Liver (tissue), 9 donors: ENCODE data around the gene POU4F1. TPM values are rescaled to one million over a fixed set of nuclear protein-coding genes. Genes with fewer than 3 reads are reported as not detected.

Source experiments
- DNase-seq: peaks from one replicate; pipeline ENCODE4 v3.0.0-alpha.2; 2017; ENCODE audit warnings: low spot score
- H3K27ac ChIP-seq, 2 donors: one replicate each; pipeline ENCODE4 v1.7.0; 2013; ENCODE audit warnings: inconsistent platforms in 2 of 2, low read length in 2 of 2, control low read depth in 1 of 2, low read depth in 1 of 2, mild to moderate bottlenecking in 1 of 2
- H3K27me3 ChIP-seq, 4 donors: one replicate each; pipeline versions ENCODE4 v1.6.1 to v1.7.0; 2013; ENCODE audit warnings: low read length in 3 of 4, inconsistent platforms in 1 of 4, mild to moderate bottlenecking in 1 of 4, moderate library complexity in 1 of 4; ENCODE audit not compliant: control insufficient read depth in 4 of 4, insufficient read depth in 4 of 4
- H3K36me3 ChIP-seq, 4 donors: one replicate each; pipeline versions ENCODE4 v1.6.1 to v1.7.0; 2013; ENCODE audit warnings: low read length in 3 of 4, mild to moderate bottlenecking in 3 of 4, low read depth in 1 of 4, moderate library complexity in 1 of 4; ENCODE audit not compliant: control insufficient read depth in 4 of 4, insufficient read depth in 3 of 4
- H3K4me1 ChIP-seq, 4 donors: one replicate each; pipeline versions ENCODE4 v1.6.1 to v1.7.0; 2013; ENCODE audit warnings: low read length in 3 of 4, mild to moderate bottlenecking in 3 of 4, moderate library complexity in 1 of 4; ENCODE audit not compliant: control insufficient read depth in 4 of 4, insufficient read depth in 4 of 4
- H3K4me3 ChIP-seq, 3 donors: one replicate each; pipeline versions ENCODE4 v1.6.1 to v1.7.0; 2013; ENCODE audit warnings: low read length in 3 of 3, control low read depth in 1 of 3, low read depth in 1 of 3, mild to moderate bottlenecking in 1 of 3
- H3K9ac ChIP-seq, 2 donors: one replicate each; pipeline ENCODE4 v1.7.0; 2013; ENCODE audit warnings: low read length in 2 of 2, mild to moderate bottlenecking in 2 of 2, moderate library complexity in 2 of 2, control low read depth in 1 of 2, low read depth in 1 of 2
- H3K9me3 ChIP-seq, 4 donors: one replicate each; pipeline versions ENCODE4 v1.6.1 to v1.7.0; 2013; ENCODE audit warnings: low read length in 3 of 4; ENCODE audit not compliant: control insufficient read depth in 4 of 4
- ATF3 ChIP-seq: IDR thresholded peaks from 2 replicates; pipeline ENCODE4 v1.6.1; 2016; ENCODE audit warnings: antibody characterized with exemption
- CTCF ChIP-seq: fragments of 150-350 bp; IDR thresholded peaks from 2 replicates; pipeline ENCODE4 v1.5.1; 2017; ENCODE audit warnings: improper control_type of control experiment, low read depth, low read length; ENCODE audit not compliant: missing input control
- EGR1 ChIP-seq, 2 donors: IDR thresholded peaks; 2 replicates each; pipeline ENCODE4 v1.6.1; 2016 to 2018; ENCODE audit warnings: antibody characterized with exemption in 2 of 2, low read depth in 2 of 2
- FOXA1 ChIP-seq: IDR thresholded peaks from 2 replicates; pipeline ENCODE4 v1.6.1; 2016; ENCODE audit warnings: antibody characterized with exemption
- FOXA2 ChIP-seq: IDR thresholded peaks from 2 replicates; pipeline ENCODE4 v1.6.1; 2016; ENCODE audit warnings: antibody characterized with exemption
- GABPA ChIP-seq, 2 donors: IDR thresholded peaks in 1 of 2; conservative IDR thresholded peaks in 1 of 2; 2 replicates each; pipeline ENCODE4 v1.6.1; 2016; ENCODE audit warnings: antibody characterized with exemption in 2 of 2, mild to moderate bottlenecking in 1 of 2, moderate library complexity in 1 of 2
- HNF4A ChIP-seq, 2 donors: conservative IDR thresholded peaks; 2 replicates each; pipeline ENCODE4 v1.6.1; 2016; ENCODE audit warnings: antibody characterized with exemption in 2 of 2, mild to moderate bottlenecking in 2 of 2
- HNF4G ChIP-seq: IDR thresholded peaks from 2 replicates; pipeline ENCODE4 v1.6.1; 2016; ENCODE audit warnings: antibody characterized with exemption
- JUND ChIP-seq, 2 donors: IDR thresholded peaks; 2 replicates each; pipeline ENCODE4 v1.6.1; 2016; ENCODE audit warnings: antibody characterized with exemption in 2 of 2
- MAX ChIP-seq: IDR thresholded peaks from 2 replicates; pipeline ENCODE4 v1.6.1; 2016; ENCODE audit warnings: antibody characterized with exemption
- NR2F2 ChIP-seq: IDR thresholded peaks from 2 replicates; pipeline ENCODE4 v1.6.1; 2016; ENCODE audit warnings: antibody characterized with exemption
- RAD21 ChIP-seq, 2 donors: IDR thresholded peaks; 2 replicates each; pipeline ENCODE4 v1.6.1; 2016; ENCODE audit warnings: antibody characterized with exemption in 2 of 2, mild to moderate bottlenecking in 2 of 2
- REST ChIP-seq: IDR thresholded peaks from 2 replicates; pipeline ENCODE4 v1.6.1; 2016; ENCODE audit warnings: antibody characterized with exemption, mild to moderate bottlenecking
- RXRA ChIP-seq, 2 donors: IDR thresholded peaks; 2 replicates each; pipeline ENCODE4 v1.6.1; 2017 to 2018; ENCODE audit warnings: antibody characterized with exemption in 2 of 2, mild to moderate bottlenecking in 1 of 2
- SP1 ChIP-seq: IDR thresholded peaks from 2 replicates; pipeline ENCODE4 v1.6.1; 2018; ENCODE audit warnings: antibody characterized with exemption, mild to moderate bottlenecking
- TAF1 ChIP-seq: conservative IDR thresholded peaks from 2 replicates; pipeline ENCODE4 v1.6.1; 2016; ENCODE audit warnings: antibody characterized with exemption, mild to moderate bottlenecking
- YY1 ChIP-seq: IDR thresholded peaks from 2 replicates; pipeline ENCODE4 v1.6.1; 2016; ENCODE audit warnings: antibody characterized with exemption, mild to moderate bottlenecking
- ZBTB33 ChIP-seq: IDR thresholded peaks from 2 replicates; pipeline ENCODE4 v1.6.1; 2016; ENCODE audit warnings: antibody characterized with exemption
- WGBS: extraction: QIAGEN DNeasy Blood & Tissue Kit; methylation state at CpG from one replicate; pipeline ENCODE4 v1.1.7; 2013; 5-methylcytosine and 5-hydroxymethylcytosine counted together
- polyA plus RNA-seq, 2 donors: library from polyadenylated mRNA; stranded (reverse) in 1 of 2; unstranded in 1 of 2; fragments of 200-250 nt in 1 of 2; fragments of >200 nt in 1 of 2; fragmentation: Nextera tagmentation in 1 of 2; extraction: Ambion mirVana in 1 of 2; gene quantifications; one replicate each; pipeline versions ENCODE4 v1.2.1 to v1.2.3, GENCODE V29; 2013 to 2015
- total RNA-seq, 2 donors: library from RNA; depleted of rRNA; stranded (reverse); fragments of >200 nt; gene quantifications; one replicate each; pipeline ENCODE4 v1.2.3, GENCODE V29; 2014
- donor health status: healthy.
- donor health status: healthy.
- donor health status: healthy.
- donor health status: healthy.
- donor health status: healthy.

Gene POU4F1
- total and polyA plus RNA-seq, 4 donors: 0.01 to 0.05 TPM; not detected in 2

GRCh38 chr13:78610381-78610883 lies 7.1 kb upstream of the POU4F1 start:
- peaks cover 0 to 8% (median under 1%) of the 10 kb centered on the region in 4 donors for H3K36me3 ChIP-seq
- H3K4me1 ChIP-seq: peaks cover 11 to 22% (median 20%) of the 10 kb centered on the region in 4 donors
- no peak overlapping the region for H3K4me3 ChIP-seq
- no peak overlapping the region for H3K27ac ChIP-seq
- no peak for DNase-seq
- H3K27me3 ChIP-seq: peaks cover 0 to 14% (median 7%) of the 10 kb centered on the region in 4 donors
- TF ChIP-seq GABPA (IDR thresholded peaks at IDR 0.05 in 1 of 2, conservative IDR thresholded peaks at IDR 0.05 in 1 of 2) (no peak), HNF4A (conservative IDR thresholded peaks at IDR 0.05) (no peak), RXRA (IDR thresholded peaks at IDR 0.05) (no peak), JUND (IDR thresholded peaks at IDR 0.05) (no peak), CTCF (no peak), SP1 (no peak), FOXA1 (no peak), REST (no peak), ZBTB33 (no peak), YY1 (no peak), FOXA2 (no peak), RAD21 (IDR thresholded peaks at IDR 0.05) (no peak), HNF4G (no peak), EGR1 (IDR thresholded peaks at IDR 0.05; ENCODE audit: low read depth in 2 of 2) (no peak), NR2F2 (no peak), ATF3 (no peak), MAX (no peak), TAF1 (no peak)
- no peaks in the 10 kb centered on the region for H3K9me3 ChIP-seq
- no peak overlapping the region for H3K9ac ChIP-seq
- WGBS: 47% methylated on average over 4 of the region's 4 CpGs
